T-helper 9 cell (primary cell): ENCODE measurements around the gene CACNA1A.
A peak's percentile ranks its signal among the peaks of the same experiment; 100 is the strongest.

ENCODE experiments used
- DNase-seq: peaks from one replicate; pipeline ENCODE4 v3.0.0-alpha.2; 2020

Gene CACNA1A

GRCh38 chr19:13302526-13303270 lies 203.6 kb downstream of the CACNA1A start:
- no peak for DNase-seq

- no peak for DNase-seq
Measured at GRCh38 chr19:13301627-13302334, 204.5 kb downstream of the CACNA1A start.

DNA sequence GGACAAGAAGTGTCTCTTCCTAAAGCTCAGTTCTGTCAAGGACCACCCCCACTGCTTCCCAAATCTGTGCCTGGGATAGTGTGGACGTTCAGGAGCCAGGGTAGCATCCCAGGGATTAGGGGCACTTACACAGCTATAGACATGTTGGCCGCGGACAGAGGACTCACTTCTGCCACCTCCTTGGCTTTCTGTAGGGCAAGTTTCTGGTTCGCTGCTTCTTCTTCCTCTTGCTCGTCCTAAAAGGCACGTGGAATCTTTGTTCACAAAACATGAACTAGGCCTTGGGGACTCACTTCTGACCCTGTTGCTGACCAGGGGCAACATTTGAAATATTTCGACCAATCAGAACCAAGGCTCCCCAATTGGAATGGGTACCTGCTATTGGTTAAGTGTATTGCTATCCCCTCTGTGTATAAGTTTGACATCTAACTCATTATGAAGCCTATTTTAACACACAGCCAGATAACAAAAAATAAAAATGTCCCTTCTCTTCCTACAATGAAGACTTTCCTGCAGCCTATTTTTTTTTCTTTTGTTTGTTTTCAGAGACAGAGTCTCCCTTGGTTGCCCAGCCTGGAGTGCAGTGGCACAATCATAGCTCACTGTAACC lies 205.8 kb downstream of the CACNA1A start:
- DNase-seq: no peak

DNA sequence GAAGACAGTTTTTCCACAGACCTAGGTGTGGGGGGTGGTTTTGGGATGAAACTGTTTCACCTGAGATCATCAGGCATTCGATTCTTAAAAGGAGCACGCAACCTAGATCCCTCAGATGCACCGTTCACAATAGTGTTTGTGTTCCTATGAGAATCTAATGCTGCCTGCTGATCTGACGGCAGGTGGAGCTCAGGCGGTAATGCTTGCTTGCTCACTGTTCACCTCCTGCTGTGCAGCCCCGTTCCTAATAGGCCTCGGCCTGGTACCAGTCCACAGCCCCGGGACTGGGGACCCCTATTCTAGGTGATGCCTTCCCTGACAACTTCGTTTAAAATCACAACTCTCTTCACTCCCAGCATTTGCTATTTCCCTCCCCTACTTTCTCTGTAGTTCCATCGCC lies 206.4 kb downstream of the CACNA1A start:
- no peak for DNase-seq

GRCh38 chr19:13298565-13299481 lies 207.5 kb downstream of the CACNA1A start:
- no peak for DNase-seq

DNA sequence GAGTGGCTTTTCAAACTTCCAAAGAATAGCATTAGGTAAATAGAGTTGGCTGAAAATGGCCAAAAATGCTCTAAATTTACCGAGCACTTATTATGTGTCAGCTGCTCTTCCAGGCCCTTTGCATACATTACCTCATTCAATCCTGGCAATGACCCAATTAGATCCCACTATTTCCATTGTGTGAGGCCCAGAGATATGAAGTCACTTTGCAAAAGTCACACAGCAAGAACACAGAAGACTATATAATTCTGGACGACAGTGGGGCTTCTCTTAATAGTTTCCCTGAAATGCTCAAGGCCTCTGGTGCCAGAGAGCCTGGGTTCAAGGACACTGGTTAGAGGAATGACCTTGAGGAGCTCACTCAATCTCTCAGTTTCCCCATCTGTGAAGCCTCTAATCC lies 209.3 kb downstream of the CACNA1A start:
- DNase-seq: no peak

- DNase-seq: no peak
Measured at GRCh38 chr19:13294812-13295567, 211.3 kb downstream of the CACNA1A start.

DNA sequence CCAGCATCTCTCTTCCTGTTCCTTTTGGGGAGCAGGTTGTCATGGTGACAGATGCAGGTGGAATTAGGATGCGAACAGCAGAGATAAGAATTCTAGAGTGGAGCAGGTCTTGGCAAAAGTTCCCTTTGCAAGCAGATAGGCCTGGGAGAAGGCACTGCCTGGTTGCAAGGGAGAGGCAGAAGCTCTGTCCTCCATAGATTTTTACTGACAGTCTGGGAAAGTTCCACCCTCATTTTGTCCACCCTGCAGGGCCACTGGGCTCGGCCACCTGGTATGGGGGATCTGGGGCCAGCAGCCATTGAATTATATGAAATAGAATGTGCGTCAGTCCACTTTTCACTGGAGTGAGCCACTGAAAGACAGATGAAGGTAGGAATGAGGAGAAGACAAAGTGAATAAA lies 214.4 kb downstream of the CACNA1A start:
- DNase-seq: no peak

GRCh38 chr19:13290741-13291140 lies 215.5 kb downstream of the CACNA1A start:
- no peak for DNase-seq

DNA sequence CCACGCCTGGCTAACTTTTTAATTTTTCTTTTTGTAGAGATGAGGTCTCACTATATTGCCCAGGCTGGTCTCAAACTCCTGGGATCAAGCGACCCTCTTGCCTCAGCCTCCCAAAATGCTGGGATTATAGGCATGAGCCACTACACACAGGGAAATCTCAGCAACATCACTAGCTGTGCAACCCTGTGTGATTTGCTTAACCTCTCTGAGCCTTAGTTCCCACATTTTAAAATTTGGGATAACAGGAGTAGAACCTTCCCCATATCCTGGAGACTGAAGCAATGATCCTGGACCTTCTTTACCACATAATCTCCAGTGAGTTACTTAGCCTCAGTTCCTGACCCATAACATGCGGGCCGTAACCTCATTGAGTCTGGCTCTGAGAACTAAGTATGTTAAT lies 217.0 kb downstream of the CACNA1A start:
- DNase-seq: no peak

DNA sequence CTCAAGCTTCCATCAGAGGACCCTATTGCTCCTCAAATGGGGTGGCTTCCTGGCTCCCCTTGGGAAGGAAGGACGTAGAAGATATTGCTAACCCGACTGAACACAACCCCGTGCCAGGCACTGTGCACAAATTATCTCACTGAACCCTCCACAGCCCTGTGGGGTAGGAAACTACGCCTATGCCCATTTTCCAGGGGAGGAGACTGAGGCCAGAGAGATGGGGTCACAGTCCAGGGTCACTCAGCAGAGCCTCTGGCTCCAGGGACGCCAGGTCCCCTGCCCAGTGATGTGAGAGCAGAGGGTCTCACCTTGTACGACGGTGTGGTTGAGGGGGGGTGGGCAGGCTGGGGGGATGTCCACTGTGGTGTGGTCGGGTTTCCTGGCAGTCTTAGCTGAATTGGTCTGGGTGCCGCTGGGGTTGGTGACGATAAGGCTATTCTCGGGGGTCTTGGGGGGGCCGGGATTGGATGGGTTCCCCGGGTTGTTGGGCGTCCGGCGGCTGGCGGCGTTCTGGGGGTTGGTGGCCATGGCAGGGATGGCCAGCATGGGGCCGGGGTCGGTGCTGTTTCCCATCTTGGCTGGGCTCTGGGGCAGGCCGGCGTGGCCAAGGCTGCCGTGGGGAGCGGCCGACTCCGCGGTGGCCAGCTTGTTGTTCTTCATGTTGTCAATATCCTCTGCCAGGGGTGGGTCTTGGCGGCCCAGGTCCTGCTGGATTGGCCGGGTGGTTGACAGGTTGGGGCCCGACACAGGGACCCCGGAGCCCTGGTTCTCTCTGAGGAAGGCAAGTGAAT lies 219.9 kb downstream of the CACNA1A start:
- no peak for DNase-seq

DNA sequence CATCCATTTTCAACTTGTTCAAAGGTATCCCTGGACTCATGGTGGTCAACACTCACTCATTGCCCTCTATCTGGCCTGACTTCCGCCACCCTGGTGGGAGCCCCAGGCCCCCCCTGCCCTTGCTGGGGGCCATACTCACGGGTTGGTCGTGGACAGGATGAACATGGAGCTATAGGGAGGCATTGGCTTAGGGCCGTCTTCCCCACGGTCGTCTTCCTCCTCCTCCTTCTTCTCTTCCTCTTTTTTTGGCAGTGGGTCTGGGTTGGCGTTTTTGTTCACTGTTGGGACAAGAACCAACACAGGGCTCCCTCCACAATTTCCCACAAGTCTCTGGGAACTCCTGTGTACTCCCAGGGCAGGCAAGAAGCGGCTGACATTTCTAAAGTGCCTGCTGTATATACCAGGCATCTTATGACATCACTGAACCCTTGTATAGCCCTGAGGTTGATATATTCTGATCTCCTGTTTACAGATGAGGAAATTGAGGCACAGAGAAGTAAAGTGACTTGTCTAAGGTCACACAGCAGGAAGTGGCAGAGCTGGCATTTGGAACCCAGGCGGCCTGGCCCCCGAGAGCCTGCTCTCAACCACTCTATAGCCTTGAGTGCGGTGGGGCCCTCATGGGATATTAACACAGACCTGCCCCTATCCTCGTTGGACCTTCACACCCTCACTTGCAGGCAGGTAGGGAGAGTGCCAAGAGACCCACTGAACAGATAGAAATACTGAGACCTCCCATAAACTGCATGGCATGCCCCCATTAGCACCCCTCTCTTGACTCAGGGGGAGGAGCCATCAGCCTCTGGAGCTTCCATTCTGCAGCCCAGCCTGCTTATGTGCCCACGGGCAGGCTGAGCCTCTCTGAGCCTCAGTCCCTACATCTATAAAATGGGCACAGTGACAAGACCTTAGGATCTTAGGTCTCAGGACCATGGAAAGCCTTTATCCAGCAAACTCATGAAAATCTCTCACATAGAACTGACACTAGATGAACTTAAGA lies 221.1 kb downstream of the CACNA1A start:
- DNase-seq: no peak

- no peak for DNase-seq
Measured at GRCh38 chr19:13283871-13284270, 222.4 kb downstream of the CACNA1A start.

DNA sequence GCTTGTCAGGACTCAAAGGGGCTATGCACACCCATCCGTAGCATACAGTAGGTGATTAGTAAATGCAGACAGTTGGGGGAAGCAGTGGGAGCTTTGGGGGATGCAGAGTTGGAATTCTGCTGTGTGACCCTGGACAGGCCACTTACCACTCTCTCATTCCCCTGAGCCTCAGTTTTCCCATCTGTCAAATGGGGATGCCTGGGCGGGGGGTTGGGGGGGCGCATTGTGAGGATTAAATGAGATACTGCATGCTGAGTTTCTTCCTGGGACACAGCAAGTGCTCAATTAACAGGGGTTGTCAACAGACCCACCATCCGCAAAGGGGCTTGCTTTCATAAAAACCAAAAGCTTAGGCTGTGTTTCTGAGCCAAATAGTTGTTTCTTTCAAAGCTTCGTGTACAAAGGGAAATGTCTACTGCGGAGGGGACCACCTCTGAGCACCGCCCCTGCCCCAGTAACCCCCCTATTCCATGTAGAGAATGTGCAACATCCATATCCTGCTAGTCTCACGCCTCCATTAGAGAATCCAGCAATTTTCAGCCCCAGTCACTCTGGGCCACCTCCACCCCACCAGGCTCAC lies 223.7 kb downstream of the CACNA1A start:
- DNase-seq: no peak

DNA sequence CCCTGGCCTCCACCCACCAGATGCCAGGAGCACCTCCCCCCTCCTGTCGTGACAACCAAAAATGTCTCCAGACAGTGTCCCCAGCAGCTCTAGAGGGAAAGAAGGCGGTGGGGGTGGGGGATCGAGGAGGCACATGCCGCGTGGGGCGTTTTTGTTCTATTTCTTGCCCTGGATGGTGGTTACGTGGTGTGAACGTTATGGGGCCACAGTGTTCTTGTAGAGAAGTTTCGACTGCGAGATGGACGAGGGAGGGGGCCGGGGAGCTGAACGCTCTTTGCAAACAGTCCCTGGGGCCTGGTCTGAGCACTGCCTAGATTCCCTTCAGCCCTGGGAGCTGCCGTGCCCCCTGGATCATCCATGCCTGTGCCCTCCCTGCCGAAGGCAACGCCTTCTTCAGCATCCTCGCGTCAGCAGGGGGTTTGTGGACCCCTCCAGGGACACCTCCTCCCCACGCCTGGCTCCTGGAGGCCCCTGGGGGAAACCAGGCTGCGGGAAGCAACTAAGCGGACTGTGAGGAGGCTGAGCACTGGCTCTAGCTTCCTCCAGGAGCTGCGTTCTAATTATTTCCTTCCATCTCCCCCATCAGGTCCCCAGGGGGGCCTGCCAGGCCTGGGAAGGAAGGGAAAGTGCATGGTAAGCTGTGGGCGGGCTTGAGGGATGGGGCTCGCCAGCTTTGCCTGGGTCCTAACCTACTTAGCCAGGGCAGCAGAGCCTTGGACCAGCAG lies 224.6 kb downstream of the CACNA1A start:
- no peak for DNase-seq

GRCh38 chr19:13277104-13277809 lies 229.0 kb downstream of the CACNA1A start:
- peak; percentile 31 for DNase-seq

DNA sequence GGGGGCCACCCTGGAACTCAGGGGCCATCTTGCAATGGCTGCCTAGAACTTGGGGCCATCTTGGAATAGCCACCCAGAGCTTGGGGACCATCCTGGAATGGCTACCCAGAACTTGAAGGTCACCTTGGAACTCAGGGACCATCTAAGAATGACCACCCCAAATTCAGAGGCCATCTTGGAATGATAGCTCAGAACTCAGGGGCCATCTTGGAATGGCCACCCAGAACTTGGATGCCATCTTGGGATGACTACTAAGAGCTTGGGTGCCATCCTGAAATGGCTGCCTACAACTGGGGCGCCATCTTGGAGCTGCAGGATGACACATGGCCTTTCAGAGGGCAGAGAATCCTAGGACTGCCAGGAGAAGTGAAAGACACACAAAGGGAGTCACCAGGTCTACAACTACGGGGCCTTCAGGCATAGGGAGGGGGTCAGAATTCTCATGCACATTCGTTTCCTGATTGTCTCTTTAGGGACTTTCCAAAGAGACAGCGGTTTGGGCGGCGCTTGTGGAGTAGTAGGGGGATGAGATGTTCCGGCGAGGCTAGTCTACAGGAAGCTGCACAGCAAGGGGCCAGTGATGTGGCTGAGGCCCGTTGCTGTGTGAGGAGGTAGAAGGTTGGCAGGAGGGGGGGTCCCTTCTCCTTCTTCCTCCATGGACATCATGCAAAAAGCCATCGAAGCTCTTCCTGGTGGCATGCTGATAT lies 231.1 kb downstream of the CACNA1A start:
- DNase-seq: no peak
